Measurements from ENCODE around the gene RGS9.

DNA sequence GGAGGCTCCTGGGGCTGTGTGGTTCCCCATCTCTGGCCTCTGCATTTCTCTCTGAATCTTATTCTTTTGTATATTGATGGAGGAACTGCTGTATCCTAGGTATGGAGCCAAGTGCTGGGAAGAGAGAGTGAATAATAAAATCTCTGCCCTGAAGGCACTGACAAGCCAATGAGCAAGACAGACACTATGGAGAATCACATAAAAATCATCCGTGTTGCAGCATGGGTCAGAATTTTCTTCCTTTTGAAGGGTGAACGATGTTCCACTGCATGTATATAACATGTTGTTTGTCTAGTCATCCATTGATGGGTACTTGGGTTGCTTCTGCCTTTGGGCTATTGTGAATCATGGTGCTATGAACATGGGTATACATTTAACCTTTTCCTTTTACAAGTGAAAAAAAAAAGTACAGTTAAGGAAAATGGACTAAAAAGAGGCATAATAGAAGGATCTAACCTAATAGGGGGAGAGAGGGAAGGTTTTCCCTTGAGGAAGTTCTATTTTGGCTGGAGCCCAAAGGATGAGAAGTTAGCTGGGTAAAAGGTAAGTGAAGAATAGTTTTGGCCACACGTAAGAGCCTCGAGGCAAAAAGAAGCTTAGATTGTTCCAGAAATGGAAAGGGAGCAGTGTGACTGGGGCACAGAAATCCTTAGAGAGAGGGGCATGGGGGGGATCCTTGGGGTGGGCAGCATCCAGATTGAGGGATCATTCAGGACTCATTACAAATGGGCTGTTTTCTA lies 48.4 kb upstream of the RGS9 start:
- TF ChIP-seq, protein P1, sequence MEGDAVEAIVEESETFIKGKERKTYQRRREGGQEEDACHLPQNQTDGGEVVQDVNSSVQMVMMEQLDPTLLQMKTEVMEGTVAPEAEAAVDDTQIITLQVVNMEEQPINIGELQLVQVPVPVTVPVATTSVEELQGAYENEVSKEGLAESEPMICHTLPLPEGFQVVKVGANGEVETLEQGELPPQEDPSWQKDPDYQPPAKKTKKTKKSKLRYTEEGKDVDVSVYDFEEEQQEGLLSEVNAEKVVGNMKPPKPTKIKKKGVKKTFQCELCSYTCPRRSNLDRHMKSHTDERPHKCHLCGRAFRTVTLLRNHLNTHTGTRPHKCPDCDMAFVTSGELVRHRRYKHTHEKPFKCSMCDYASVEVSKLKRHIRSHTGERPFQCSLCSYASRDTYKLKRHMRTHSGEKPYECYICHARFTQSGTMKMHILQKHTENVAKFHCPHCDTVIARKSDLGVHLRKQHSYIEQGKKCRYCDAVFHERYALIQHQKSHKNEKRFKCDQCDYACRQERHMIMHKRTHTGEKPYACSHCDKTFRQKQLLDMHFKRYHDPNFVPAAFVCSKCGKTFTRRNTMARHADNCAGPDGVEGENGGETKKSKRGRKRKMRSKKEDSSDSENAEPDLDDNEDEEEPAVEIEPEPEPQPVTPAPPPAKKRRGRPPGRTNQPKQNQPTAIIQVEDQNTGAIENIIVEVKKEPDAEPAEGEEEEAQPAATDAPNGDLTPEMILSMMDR (conservative IDR thresholded peaks at IDR 0.05 in 1 of 2, IDR thresholded peaks at IDR 0.05 in 1 of 2; ENCODE audit: extremely low read depth in 1 of 2, insufficient read depth in 1 of 2, low read depth in 1 of 2, low read length in 2 of 2) = no peak
- TF ChIP-seq EZH2 (IDR thresholded peaks at IDR 0.05; ENCODE audit: borderline replicate concordance, low read length) = no peak
